IMR-90 (cell line): ENCODE data around the gene PRRG2.

Experiments
- BHLHE40 ChIP-seq: fragments of 150-350 bp; IDR thresholded peaks from 2 replicates; pipeline ENCODE4 v1.6.1; 2016; ENCODE audit warnings: mild to moderate bottlenecking, low read depth, low read length
- CTCF ChIP-seq: conservative IDR thresholded peaks from 2 replicates; pipeline ENCODE4 v1.5.1; 2012; ENCODE audit warnings: mild to moderate bottlenecking, low read depth, low read length, improper control_type of control experiment
- ELK1 ChIP-seq: fragments of 150-350 bp; IDR thresholded peaks from 2 replicates; pipeline ENCODE4 v1.6.1; 2016; ENCODE audit warnings: low read depth, mild to moderate bottlenecking, low read length, moderate library complexity, borderline replicate concordance
- MAFK ChIP-seq: IDR thresholded peaks from 2 replicates; pipeline ENCODE4 v1.6.1; 2012; ENCODE audit warnings: low read depth, low read length, improper control_type of control experiment
- MAZ ChIP-seq: IDR thresholded peaks from 2 replicates; pipeline ENCODE4 v1.6.1; 2012; ENCODE audit warnings: low read depth, mild to moderate bottlenecking, low read length, improper control_type of control experiment, moderate library complexity, borderline replicate concordance
- MXI1 ChIP-seq: IDR thresholded peaks from 2 replicates; pipeline ENCODE4 v1.6.1; 2012; ENCODE audit warnings: low read depth, mild to moderate bottlenecking, low read length, moderate library complexity, borderline replicate concordance
- POLR2A ChIP-seq: IDR thresholded peaks from 2 replicates; pipeline ENCODE4 v1.6.1; 2012; ENCODE audit warnings: mild to moderate bottlenecking, low read depth, low read length
- RAD21 ChIP-seq: IDR thresholded peaks from 2 replicates; pipeline ENCODE4 v1.6.1; 2012; ENCODE audit warnings: low read length, improper control_type of control experiment
- RCOR1 ChIP-seq: IDR thresholded peaks from 2 replicates; pipeline ENCODE4 v1.6.1; 2012; ENCODE audit warnings: mild to moderate bottlenecking, low read length, improper control_type of control experiment; ENCODE audit not compliant: insufficient replicate concordance
- RFX5 ChIP-seq: IDR thresholded peaks from 2 replicates; pipeline ENCODE4 v1.8.0; 2012; ENCODE audit warnings: low read depth, mild to moderate bottlenecking, low read length, moderate library complexity

- TF ChIP-seq CTCF: no peak
- TF ChIP-seq MAZ: peak; percentile 83
- peak; percentile 98 for TF ChIP-seq POLR2A
- no peak for TF ChIP-seq RAD21
- no peak; the same call in 1 of the 2 replicates for TF ChIP-seq MXI1
- no peak for TF ChIP-seq BHLHE40
- no peak for TF ChIP-seq MAFK
- no peak for TF ChIP-seq RFX5
- no peak for TF ChIP-seq RCOR1
- no peak for TF ChIP-seq ELK1
Measured at GRCh38 chr19:49580264-49581006, 681 bp upstream of the PRRG2 start, which contains the start of gene NOSIP.
